B cell (primary cell): ENCODE measurements around the gene ANKRD31. TPM values are rescaled to one million over a fixed set of nuclear protein-coding genes. Genes with fewer than 3 reads are reported as not detected.

Experiments
- ATAC-seq: fragments of 200-7000 bp; cut with Tn5 transposase; one replicate; pipeline ENCODE4 v1.10.0; 2021; ENCODE audit warnings: low read depth, mild to moderate bottlenecking, moderate number of reproducible peaks, moderate library complexity
- CTCF ChIA-PET: fragments of 350-600 bp; sonication (Branson Sonifier 250); formaldehyde crosslinking; loops from one replicate; lab custom pipeline; 2021; ENCODE audit warnings: antibody characterized with exemption, inconsistent platforms; lab: Charles Lee
- POLR2A ChIA-PET: fragments of 350-600 bp; sonication (Branson Sonifier 250); formaldehyde crosslinking; loops from one replicate; lab custom pipeline; 2021; ENCODE audit warnings: antibody characterized with exemption; lab: Charles Lee
- DNase-seq: peaks from one replicate; pipeline ENCODE4 v3.0.0; 2013
- H2AFZ ChIP-seq: 2 replicates; pipeline ENCODE4 v1.6.1; 2012; ENCODE audit warnings: mild to moderate bottlenecking, low read depth, low read length; ENCODE audit not compliant: insufficient read depth, poor library complexity, severe bottlenecking
- H3K27ac ChIP-seq, 2 donors: 1 replicate in 1 of 2; 2 replicates in 1 of 2; pipeline ENCODE4 v1.5.1; 2012 to 2013; ENCODE audit warnings: low read length in 2 of 2, mild to moderate bottlenecking in 2 of 2, moderate library complexity in 1 of 2
- H3K27me3 ChIP-seq, 4 experiments: fragments of 200-600 bp in 1 of 4; sonication (generic) in 1 of 4; replicated peaks in 1 of 4; 1 replicate in 2 of 4; 2 replicates in 2 of 4; pipeline versions ENCODE4 v1.6.1 to v1.7.0; 2013 to 2016; ENCODE audit warnings: low read length in 3 of 4, mild to moderate bottlenecking in 2 of 4, mixed read lengths in 1 of 4, moderate library complexity in 1 of 4; ENCODE audit not compliant: insufficient read depth in 4 of 4, control insufficient read depth in 3 of 4; ENCODE audit errors: control extremely low read depth in 1 of 4
- H3K36me3 ChIP-seq, 2 experiments: replicated peaks in 1 of 2; 1 replicate in 1 of 2; 2 replicates in 1 of 2; pipeline versions ENCODE4 v1.6.1 to v1.7.1; 2013; ENCODE audit warnings: low read length in 1 of 2; ENCODE audit not compliant: insufficient read depth in 2 of 2, control insufficient read depth in 1 of 2; ENCODE audit errors: control extremely low read depth in 1 of 2, extremely low read depth in 1 of 2
- H3K4me1 ChIP-seq, 2 donors: fragments of 200-600 bp in 1 of 2; sonication (generic) in 1 of 2; 1 replicate in 1 of 2; 2 replicates in 1 of 2; pipeline versions ENCODE4 v1.5.1 to v1.6.1; 2013 to 2017; ENCODE audit warnings: low read length in 2 of 2; ENCODE audit not compliant: control insufficient read depth in 2 of 2, insufficient read depth in 2 of 2
- H3K4me2 ChIP-seq: replicated peaks from 2 replicates; pipeline ENCODE3; 2012; ENCODE audit warnings: mild to moderate bottlenecking, low read depth, low read length; ENCODE audit not compliant: poor library complexity, severe bottlenecking
- H3K4me3 ChIP-seq, 5 experiments: fragments of 200-600 bp in 1 of 5; sonication (generic) in 1 of 5; 1 replicate in 3 of 5; 2 replicates in 2 of 5; pipeline versions ENCODE4 v1.5.1 to v1.7.0; 2011 to 2016; ENCODE audit warnings: low read length in 4 of 5, mild to moderate bottlenecking in 4 of 5, low read depth in 2 of 5, control low read depth in 1 of 5, moderate library complexity in 1 of 5; ENCODE audit not compliant: insufficient read depth in 1 of 5; ENCODE audit errors: control extremely low read depth in 1 of 5, extremely low read depth in 1 of 5
- H3K79me2 ChIP-seq: fragments of 200-600 bp; sonication (generic); one replicate; pipeline ENCODE4 v1.6.0; 2016; ENCODE audit warnings: low read length; ENCODE audit not compliant: control insufficient read depth, insufficient read depth
- H3K9ac ChIP-seq: fragments of 200-600 bp; sonication (generic); 2 replicates; pipeline ENCODE4 v1.6.1; 2017; ENCODE audit warnings: mild to moderate bottlenecking, low read length, moderate library complexity
- H3K9me3 ChIP-seq, 3 donors: one replicate each; pipeline versions ENCODE4 v1.6.1 to v1.7.1; 2013; ENCODE audit warnings: low read length in 2 of 3; ENCODE audit not compliant: control insufficient read depth in 2 of 3, insufficient read depth in 1 of 3; ENCODE audit errors: control extremely low read depth in 1 of 3
- H4K20me1 ChIP-seq: 2 replicates; pipeline ENCODE4 v1.6.0; 2012; ENCODE audit warnings: mild to moderate bottlenecking, low read length; ENCODE audit not compliant: insufficient read depth, control insufficient read depth, poor library complexity, severe bottlenecking
- H3K27ac Mint-ChIP-seq: one replicate; pipeline ENCODE4 v1.8.0; 2021; ENCODE audit warnings: mixed read lengths
- H3K27me3 Mint-ChIP-seq: one replicate; pipeline ENCODE4 v1.8.0; 2021; ENCODE audit warnings: mixed read lengths
- H3K4me1 Mint-ChIP-seq: one replicate; pipeline ENCODE4 v1.8.0; 2021; ENCODE audit warnings: mixed read lengths
- H3K4me3 Mint-ChIP-seq: one replicate; pipeline ENCODE4 v1.8.0; 2021; ENCODE audit warnings: mixed read lengths
- H3K9me3 Mint-ChIP-seq: one replicate; pipeline ENCODE4 v1.8.0; 2022; ENCODE audit warnings: mixed read lengths; ENCODE audit not compliant: insufficient read depth
- EZH2 ChIP-seq: IDR thresholded peaks from 2 replicates; pipeline ENCODE4 v1.6.1; 2012; ENCODE audit warnings: borderline replicate concordance, low read depth, mild to moderate bottlenecking, moderate library complexity, low read length; ENCODE audit not compliant: insufficient read depth, poor library complexity, severe bottlenecking
- WGBS: methylation state at CpG from one replicate; pipeline ENCODE4 v1.1.5; 2013; ENCODE audit warnings: missing lambda C conversion rate; ENCODE audit not compliant: insufficient coverage; 5-methylcytosine and 5-hydroxymethylcytosine counted together
- intact Hi-C: fragments of 100-400 bp; cut with micrococcal nuclease; formaldehyde crosslinking; loops from one replicate; pipeline ENCODE4 v1.10.0; 2022
- polyA plus RNA-seq: library from polyadenylated mRNA; depleted of rRNA; stranded (reverse); fragments of >200 nt; gene quantifications from 2 replicates; pipeline ENCODE4 v1.2.3, GENCODE V29; 2012
- total RNA-seq, 2 donors: library from RNA; stranded (reverse); fragments of 120-200 nt in 1 of 2; gene quantifications; 1 replicate in 1 of 2; 2 replicates in 1 of 2; pipeline versions ENCODE4 v1.2.3 to v1.2.4, GENCODE V29; 2013 to 2022
- TF ChIP-seq, protein P1 (sequence below): fragments of 200-600 bp; IDR thresholded peaks from one replicate; pipeline ENCODE4 v1.8.0; 2022; ENCODE audit warnings: antibody characterized with exemption, mild to moderate bottlenecking

Gene ANKRD31
- total and polyA plus RNA-seq, 2 donors (not counting 1 experiment from before 2014, with no cell fraction given), result 0.06 to 0.10 TPM

GRCh38 chr5:75286211-75286773, 49.6 kb upstream of the ANKRD31 start:
- H4K20me1 ChIP-seq, result no peaks in the 10 kb centered on the region
- TF ChIP-seq, protein P1, sequence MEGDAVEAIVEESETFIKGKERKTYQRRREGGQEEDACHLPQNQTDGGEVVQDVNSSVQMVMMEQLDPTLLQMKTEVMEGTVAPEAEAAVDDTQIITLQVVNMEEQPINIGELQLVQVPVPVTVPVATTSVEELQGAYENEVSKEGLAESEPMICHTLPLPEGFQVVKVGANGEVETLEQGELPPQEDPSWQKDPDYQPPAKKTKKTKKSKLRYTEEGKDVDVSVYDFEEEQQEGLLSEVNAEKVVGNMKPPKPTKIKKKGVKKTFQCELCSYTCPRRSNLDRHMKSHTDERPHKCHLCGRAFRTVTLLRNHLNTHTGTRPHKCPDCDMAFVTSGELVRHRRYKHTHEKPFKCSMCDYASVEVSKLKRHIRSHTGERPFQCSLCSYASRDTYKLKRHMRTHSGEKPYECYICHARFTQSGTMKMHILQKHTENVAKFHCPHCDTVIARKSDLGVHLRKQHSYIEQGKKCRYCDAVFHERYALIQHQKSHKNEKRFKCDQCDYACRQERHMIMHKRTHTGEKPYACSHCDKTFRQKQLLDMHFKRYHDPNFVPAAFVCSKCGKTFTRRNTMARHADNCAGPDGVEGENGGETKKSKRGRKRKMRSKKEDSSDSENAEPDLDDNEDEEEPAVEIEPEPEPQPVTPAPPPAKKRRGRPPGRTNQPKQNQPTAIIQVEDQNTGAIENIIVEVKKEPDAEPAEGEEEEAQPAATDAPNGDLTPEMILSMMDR, result no peak
- TF ChIP-seq EZH2, result no peak
- no peaks in the 10 kb centered on the region for H3K79me2 ChIP-seq
- H3K27ac ChIP-seq, result no peak overlapping the region
- Mint-ChIP-seq H3K27ac (no peak overlapping the region), H3K27me3 (peaks cover 9% of the 10 kb centered on the region), H3K4me3 (no peak overlapping the region), H3K4me1 (no peaks in the 10 kb centered on the region), H3K9me3 (peaks cover 5% of the 10 kb centered on the region)
- H3K27me3 ChIP-seq, result no peaks in the 10 kb centered on the region
- CTCF ChIA-PET, result interaction anchor here (1.2 kb wide), 1 partner anchor 8 kb away, joined by 3 read pairs; no protein-coding TSS in a partner anchor
- POLR2A ChIA-PET, result no interaction called here
- H3K4me3 ChIP-seq, result no peak overlapping the region
- H3K4me2 ChIP-seq, result no peak overlapping the region
- WGBS, result no CpG with 5 or more reads among the region's 3 CpGs
- no peak for DNase-seq
- no peak overlapping the region for H2AFZ ChIP-seq
- no peak overlapping the region for H3K9ac ChIP-seq
- peaks cover 0 to 3% (median 0%) of the 10 kb centered on the region in 3 donors for H3K9me3 ChIP-seq
- no peaks in the 10 kb centered on the region for H3K36me3 ChIP-seq
- no peaks in the 10 kb centered on the region for H3K4me1 ChIP-seq
- no peak for ATAC-seq
- intact Hi-C loops, result no loop called here

- Mint-ChIP-seq H3K27me3 (peaks cover 5% of the 10 kb centered on the region), H3K4me3 (no peak overlapping the region), H3K9me3 (no peaks in the 10 kb centered on the region), H3K4me1 (no peaks in the 10 kb centered on the region), H3K27ac (no peak overlapping the region)
- intact Hi-C loops, result no loop called here
- no peaks in the 10 kb centered on the region for H3K79me2 ChIP-seq
- WGBS, result 90% methylated on average over 1 of the region's 2 CpGs
- H3K4me1 ChIP-seq, result no peaks in the 10 kb centered on the region
- no peak overlapping the region for H3K4me2 ChIP-seq
- H3K27me3 ChIP-seq, result peaks cover 0 to 3% (median 0%) of the 10 kb centered on the region in 4 experiments
- ATAC-seq (no peak), DNase-seq (no peak)
- no peaks in the 10 kb centered on the region for H3K36me3 ChIP-seq
- H2AFZ ChIP-seq, result no peak overlapping the region
- no peak overlapping the region for H3K9ac ChIP-seq
- ChIA-PET CTCF (no interaction called here), POLR2A (no interaction called here)
- no peaks in the 10 kb centered on the region for H4K20me1 ChIP-seq
- H3K9me3 ChIP-seq, result no peaks in the 10 kb centered on the region
- TF ChIP-seq, protein P1, result no peak
- no peak for TF ChIP-seq EZH2
- H3K4me3 ChIP-seq, result no peak overlapping the region
- H3K27ac ChIP-seq, result no peak overlapping the region
These were observed 45.9 kb upstream of the ANKRD31 start for GRCh38 chr5:75282581-75282980.
